HepG2 (cell line): ENCODE measurements around the gene C3orf18. TPM values are rescaled to one million over a fixed set of nuclear protein-coding genes. Genes with fewer than 3 reads are reported as not detected.
A peak's percentile ranks its signal among the peaks of the same experiment; 100 is the strongest.

Source experiments
- ATAC-seq: fragments of 200-7000 bp; cut with Tn5 transposase; 3 replicates; pipeline ENCODE4 v1.9.1; 2020; ENCODE audit warnings: mild to moderate bottlenecking, moderate library complexity
- BruUV-seq: library from RNA; stranded (reverse); fragments of 400-500 nt; replicated peaks from 2 replicates; lab custom pipeline; 2021; lab: Mats Ljungman, UMichigan
- CTCF ChIA-PET: fragments of 300-600 bp; formaldehyde crosslinking; extraction: SDS; loops from one replicate; lab custom pipeline; 2021; ENCODE audit warnings: low total read pairs, inconsistent platforms, low intra/inter-chr PET ratio; lab: Yijun Ruan, JAX
- POLR2A ChIA-PET: fragments of 350-600 bp; sonication (Branson Sonifier 250); formaldehyde crosslinking; loops from one replicate; lab custom pipeline; 2020; ENCODE audit warnings: antibody characterized with exemption, inconsistent platforms; lab: Yijun Ruan, JAX
- DNase-seq: peaks from one replicate; pipeline ENCODE4 v3.0.0-alpha.2; 2015; ENCODE audit warnings: low spot score
- FAIRE-seq: peaks from 3 replicates; lab custom pipeline; 2011; peaks lifted over from hg19 to GRCh38; lab: Jason Lieb, UNC
- H2AFZ ChIP-seq: one replicate; pipeline ENCODE4 v1.6.1; 2011; ENCODE audit warnings: low read length, inconsistent platforms
- H3K27ac ChIP-seq: fragments of 300-600 bp; 3 replicates; pipeline ENCODE4 v1.8.0; 2011; ENCODE audit warnings: mixed run types, mild to moderate bottlenecking, mixed read lengths, low read length, inconsistent platforms; ENCODE audit not compliant: insufficient read depth; ENCODE audit errors: extremely low read length
- H3K27me3 ChIP-seq, 2 experiments: fragments of 200-600 bp in 1 of 2; 2 replicates in 1 of 2; 3 replicates in 1 of 2; pipeline versions ENCODE4 v1.6.0 to v1.8.0; 2011; ENCODE audit warnings: low read length in 2 of 2, mild to moderate bottlenecking in 2 of 2, moderate library complexity in 2 of 2, inconsistent platforms in 1 of 2; ENCODE audit not compliant: insufficient read depth in 2 of 2, control insufficient read depth in 1 of 2
- H3K36me3 ChIP-seq, 2 experiments: fragments of 200-600 bp in 1 of 2; replicated peaks in 1 of 2; 2 replicates in 1 of 2; 3 replicates in 1 of 2; pipeline versions ENCODE4 v1.5.1 to v1.8.0; 2011; ENCODE audit warnings: low read length in 2 of 2, inconsistent platforms in 1 of 2; ENCODE audit not compliant: insufficient read depth in 2 of 2, control insufficient read depth in 1 of 2
- H3K4me1 ChIP-seq: 2 replicates; pipeline ENCODE4 v1.5.1; 2012; ENCODE audit warnings: low read length, inconsistent platforms; ENCODE audit not compliant: insufficient read depth
- H3K4me2 ChIP-seq: 2 replicates; pipeline ENCODE4 v1.6.0; 2011; ENCODE audit warnings: low read depth, low read length, inconsistent platforms
- H3K4me3 ChIP-seq, 3 experiments: fragments of 200-600 bp in 1 of 3; sonication (generic), shearing (Covaris generic) in 1 of 3; replicated peaks in 1 of 3; 2 replicates each; pipeline ENCODE4 v1.5.1; 2011 to 2016; ENCODE audit warnings: low read length in 3 of 3, inconsistent platforms in 2 of 3, low read depth in 2 of 3, mild to moderate bottlenecking in 2 of 3, control low read depth in 1 of 3, mixed read lengths in 1 of 3; ENCODE audit not compliant: insufficient read depth in 1 of 3
- H3K79me2 ChIP-seq: one replicate; pipeline ENCODE4 v1.6.1; 2011; ENCODE audit warnings: low read length, inconsistent platforms; ENCODE audit not compliant: insufficient read depth
- H3K9ac ChIP-seq: 2 replicates; pipeline ENCODE4 v1.6.0; 2011; ENCODE audit warnings: mild to moderate bottlenecking, low read depth, low read length, inconsistent platforms; ENCODE audit not compliant: insufficient read depth
- H3K9me3 ChIP-seq: 2 replicates; pipeline ENCODE4 v1.5.1; 2012; ENCODE audit warnings: mild to moderate bottlenecking, low read length
- H4K20me1 ChIP-seq: 2 replicates; pipeline ENCODE4 v1.6.0; 2011; ENCODE audit warnings: inconsistent platforms, mild to moderate bottlenecking, low read length, moderate library complexity; ENCODE audit not compliant: insufficient read depth
- BRD4 ChIP-seq: sonication (generic); formaldehyde crosslinking; IDR thresholded peaks from 2 replicates; pipeline ENCODE4 v1.4.0; 2020; ENCODE audit warnings: missing genetic modification reagents
- GATA4 ChIP-seq: sonication (generic); IDR thresholded peaks from 2 replicates; pipeline ENCODE4 v1.6.1; 2016; ENCODE audit warnings: antibody characterized with exemption, low read depth, borderline replicate concordance
- HNF4A ChIP-seq: sonication (generic); formaldehyde crosslinking; IDR thresholded peaks from 2 replicates; pipeline ENCODE4 v1.4.0; 2020; ENCODE audit warnings: missing genetic modification reagents
- PAWR ChIP-seq: sonication (generic); formaldehyde crosslinking; IDR thresholded peaks from 2 replicates; pipeline ENCODE4 v1.4.0; 2020; ENCODE audit warnings: missing genetic modification reagents, mild to moderate bottlenecking, borderline replicate concordance
- PHF20 ChIP-seq: sonication (generic); formaldehyde crosslinking; IDR thresholded peaks from 2 replicates; pipeline ENCODE4 v1.5.0; 2020; ENCODE audit warnings: mild to moderate bottlenecking, missing genetic modification reagents
- POLR2A ChIP-seq, 2 experiments: IDR thresholded peaks; 2 replicates each; pipeline ENCODE4 v1.6.1; 2011; ENCODE audit warnings: low read depth in 2 of 2, low read length in 2 of 2, mild to moderate bottlenecking in 1 of 2, moderate library complexity in 1 of 2; ENCODE audit not compliant: insufficient read depth in 1 of 2
- STAG1 ChIP-seq: sonication (generic); formaldehyde crosslinking; IDR thresholded peaks from 2 replicates; pipeline ENCODE4 v1.4.0; 2020; ENCODE audit warnings: missing genetic modification reagents
- WGBS: methylation state at CpG from one replicate; pipeline ENCODE4 v1.1.6; 2017; ENCODE audit warnings: low lambda C conversion rate; 5-methylcytosine and 5-hydroxymethylcytosine counted together
- in situ Hi-C: cut with HindIII; loops from 2 replicates; pipeline ENCODE4 v1.10.0; 2017; ENCODE audit warnings: low pct_unique_long_range_greater_than_20kb; ENCODE audit not compliant: extremely low pct_ligation_motif_present
- intact Hi-C: fragments of 100-400 bp; cut with micrococcal nuclease; formaldehyde crosslinking; loops from one replicate; pipeline ENCODE4 v1.10.0; 2022; ENCODE audit not compliant: unreplicated experiment
- polyA plus RNA-seq, 8 experiments: library from polyadenylated mRNA; depleted of rRNA in 3 of 8; stranded (reverse) in 7 of 8; unstranded in 1 of 8; fragments of >200 nt; fragmentation: Illumina TruSeq in 4 of 8; extraction: Trizol in 4 of 8; gene quantifications; 2 replicates each; pipeline versions ENCODE4 v1.2.1 to v1.2.3, GENCODE V29; 2011 to 2016; ENCODE audit warnings: low read depth in 4 of 8, missing spikeins in 1 of 8, mixed read lengths in 1 of 8; ENCODE audit not compliant: insufficient read depth in 1 of 8
- total RNA-seq, 5 experiments: library from RNA; depleted of rRNA; stranded (reverse); fragments of >200 nt; fragmentation: Illumina TruSeq; extraction: Trizol; gene quantifications; 2 replicates each; pipeline ENCODE4 v1.2.3, GENCODE V29; 2016; ENCODE audit warnings: low read depth in 1 of 5
- TF ChIP-seq, protein P1 (sequence below): IDR thresholded peaks from 2 replicates; pipeline ENCODE4 v1.6.1; 2016; ENCODE audit warnings: mild to moderate bottlenecking
- TF ChIP-seq, protein P2 (sequence below): sonication (generic); formaldehyde crosslinking; IDR thresholded peaks from 2 replicates; pipeline ENCODE4 v1.5.0; 2020; ENCODE audit warnings: mild to moderate bottlenecking, missing genetic modification reagents, moderate library complexity

C3orf18 gene
- total and polyA plus RNA-seq, 2 of the 13 experiments (the other 11 are each of a cell fraction or from before 2014, with no cell fraction given) = 1.6 to 4.8 TPM

DNA sequence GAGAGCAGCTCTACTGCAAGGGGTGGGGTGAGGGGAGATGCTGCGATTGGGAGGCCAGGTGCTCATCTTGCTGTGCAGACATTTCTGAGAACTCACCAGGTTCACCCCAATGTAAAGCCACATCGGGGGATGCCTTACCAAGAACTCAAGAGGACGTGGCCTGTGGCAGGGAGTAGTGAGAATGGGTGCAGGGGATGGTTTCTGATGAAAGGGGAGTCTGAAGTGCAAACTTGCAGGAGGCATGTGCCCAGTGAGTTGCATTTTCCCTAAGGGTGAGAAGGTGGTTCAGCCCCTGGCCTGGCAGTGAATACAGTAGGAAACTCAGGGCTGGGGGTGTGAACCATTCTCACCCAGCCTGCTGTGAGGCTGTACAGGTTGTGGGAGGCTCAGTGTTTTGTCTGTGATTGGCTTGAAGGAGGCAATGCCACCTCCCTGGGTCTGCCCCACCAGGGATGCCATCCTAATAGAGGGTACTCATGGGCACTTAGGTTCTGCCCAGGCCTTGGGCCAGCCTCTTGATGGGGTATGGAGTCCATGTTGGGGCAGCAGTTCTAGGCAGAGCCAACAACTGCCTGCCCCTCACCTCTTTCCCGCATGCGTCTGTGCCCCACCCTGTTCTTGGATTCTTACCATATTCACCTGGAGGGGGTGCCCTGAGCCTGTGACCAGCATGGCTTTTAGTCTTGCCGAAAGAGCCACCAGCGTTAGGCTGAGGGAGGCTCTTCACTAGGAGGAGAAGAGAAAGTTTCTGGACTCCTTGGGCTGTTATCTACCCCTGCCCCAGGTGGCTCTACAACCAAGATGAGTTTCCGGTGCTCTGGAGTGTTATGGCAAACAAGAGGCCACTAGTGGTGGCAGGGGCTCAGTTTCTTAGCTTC, 6.3 kb upstream of the C3orf18 start:
- DNase-seq (no peak), ATAC-seq (no peak), FAIRE-seq (no peak)
- H2AFZ ChIP-seq = no peak overlapping the region
- no peaks in the 10 kb centered on the region; a peak in 1 of 5 replicates for H3K27me3 ChIP-seq
- no peaks in the 10 kb centered on the region for H3K79me2 ChIP-seq
- H3K4me3 ChIP-seq = no peak overlapping the region
- H3K36me3 ChIP-seq = no peaks in the 10 kb centered on the region; a peak in 2 of 5 replicates
- H3K9ac ChIP-seq = no peak overlapping the region
- H3K4me2 ChIP-seq = no peak overlapping the region
- in situ Hi-C loops (loop anchor here (5.0 kb wide), 3 partner anchors 38 to 808 kb away; partner anchors contain the start of gene CISH), intact Hi-C loops (loop anchor here (2.0 kb wide), 1 partner anchor 15 kb away; no protein-coding TSS in a partner anchor)
- no peaks in the 10 kb centered on the region for H3K9me3 ChIP-seq
- H3K27ac ChIP-seq = no peak overlapping the region
- CTCF ChIA-PET = interaction anchor here (7.2 kb wide), 1 partner anchor 40 kb away, joined by 182 read pairs; the partner anchor contains the start of genes CISH and MAPKAPK3
- TF ChIP-seq, protein P1, sequence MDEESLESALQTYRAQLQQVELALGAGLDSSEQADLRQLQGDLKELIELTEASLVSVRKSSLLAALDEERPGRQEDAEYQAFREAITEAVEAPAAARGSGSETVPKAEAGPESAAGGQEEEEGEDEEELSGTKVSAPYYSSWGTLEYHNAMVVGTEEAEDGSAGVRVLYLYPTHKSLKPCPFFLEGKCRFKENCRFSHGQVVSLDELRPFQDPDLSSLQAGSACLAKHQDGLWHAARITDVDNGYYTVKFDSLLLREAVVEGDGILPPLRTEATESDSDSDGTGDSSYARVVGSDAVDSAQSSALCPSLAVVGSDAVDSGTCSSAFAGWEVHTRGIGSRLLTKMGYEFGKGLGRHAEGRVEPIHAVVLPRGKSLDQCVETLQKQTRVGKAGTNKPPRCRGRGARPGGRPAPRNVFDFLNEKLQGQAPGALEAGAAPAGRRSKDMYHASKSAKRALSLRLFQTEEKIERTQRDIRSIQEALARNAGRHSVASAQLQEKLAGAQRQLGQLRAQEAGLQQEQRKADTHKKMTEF (CRISPR knock-in tag) = no peak
- TF ChIP-seq STAG1 (CRISPR knock-in tag) (peak; percentile 34), HNF4A (no peak), PAWR (CRISPR knock-in tag) (no peak), PHF20 (CRISPR knock-in tag) (no peak), GATA4 (no peak), POLR2A (IDR thresholded peaks at IDR 0.05; ENCODE audit: insufficient read depth in 1 of 2, low read depth in 2 of 2, low read length in 2 of 2) (0 out of 4 replicates have a peak, but pooled peaks of 1 of the 2 experiments have one; percentile 31), BRD4 (CRISPR knock-in tag) (no peak)
- TF ChIP-seq, protein P2, sequence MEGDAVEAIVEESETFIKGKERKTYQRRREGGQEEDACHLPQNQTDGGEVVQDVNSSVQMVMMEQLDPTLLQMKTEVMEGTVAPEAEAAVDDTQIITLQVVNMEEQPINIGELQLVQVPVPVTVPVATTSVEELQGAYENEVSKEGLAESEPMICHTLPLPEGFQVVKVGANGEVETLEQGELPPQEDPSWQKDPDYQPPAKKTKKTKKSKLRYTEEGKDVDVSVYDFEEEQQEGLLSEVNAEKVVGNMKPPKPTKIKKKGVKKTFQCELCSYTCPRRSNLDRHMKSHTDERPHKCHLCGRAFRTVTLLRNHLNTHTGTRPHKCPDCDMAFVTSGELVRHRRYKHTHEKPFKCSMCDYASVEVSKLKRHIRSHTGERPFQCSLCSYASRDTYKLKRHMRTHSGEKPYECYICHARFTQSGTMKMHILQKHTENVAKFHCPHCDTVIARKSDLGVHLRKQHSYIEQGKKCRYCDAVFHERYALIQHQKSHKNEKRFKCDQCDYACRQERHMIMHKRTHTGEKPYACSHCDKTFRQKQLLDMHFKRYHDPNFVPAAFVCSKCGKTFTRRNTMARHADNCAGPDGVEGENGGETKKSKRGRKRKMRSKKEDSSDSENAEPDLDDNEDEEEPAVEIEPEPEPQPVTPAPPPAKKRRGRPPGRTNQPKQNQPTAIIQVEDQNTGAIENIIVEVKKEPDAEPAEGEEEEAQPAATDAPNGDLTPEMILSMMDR (CRISPR knock-in tag) = peak; percentile 30; the same call in 1 of the 2 replicates
- POLR2A ChIA-PET = interaction anchor here (1.5 kb wide), 1 partner anchor 38 kb away, joined by 9 read pairs; the partner anchor contains the start of gene CISH
- BruUV-seq = no TSS peak
- WGBS = 92% methylated on average over 8 of the region's 8 CpGs
- H4K20me1 ChIP-seq = no peaks in the 10 kb centered on the region
- peaks cover 34% of the 10 kb centered on the region for H3K4me1 ChIP-seq
